DOHH2 (cell line): ENCODE results near the gene APOBEC3A.
"Not testable (repeated sequence)": the region's sequence is repeated elsewhere in the genome, so short reads cannot be mapped to it uniquely, and the experiment has no call there.

Experiments
- H3F3A ChIP-seq: fragments of 200-600 bp; sonication (generic), shearing (Covaris generic); 2 replicates; pipeline ENCODE4 v1.6.0; 2016; ENCODE audit warnings: antibody characterized with exemption, mild to moderate bottlenecking; ENCODE audit not compliant: control insufficient read depth, insufficient read depth
- H3K27ac ChIP-seq: fragments of 200-600 bp; sonication (generic); 2 replicates; pipeline ENCODE4 v1.5.1; 2014; ENCODE audit warnings: low read depth, mild to moderate bottlenecking, low read length, moderate library complexity
- H3K27me3 ChIP-seq: fragments of 200-600 bp; sonication (generic); 2 replicates; pipeline ENCODE4 v1.6.1; 2014; ENCODE audit warnings: mild to moderate bottlenecking, low read length, mixed read lengths; ENCODE audit not compliant: control insufficient read depth
- H3K36me3 ChIP-seq: fragments of 200-600 bp; sonication (generic); 2 replicates; pipeline ENCODE4 v1.6.1; 2014; ENCODE audit warnings: mild to moderate bottlenecking, low read length, moderate library complexity, mixed read lengths; ENCODE audit not compliant: control insufficient read depth
- H3K4me1 ChIP-seq: fragments of 200-600 bp; sonication (generic); 2 replicates; pipeline ENCODE4 v1.6.1; 2014; ENCODE audit warnings: mild to moderate bottlenecking, low read length, mixed read lengths; ENCODE audit not compliant: control insufficient read depth
- H3K4me2 ChIP-seq: fragments of 200-600 bp; sonication (generic); 2 replicates; pipeline ENCODE4 v1.6.0; 2014; ENCODE audit warnings: mild to moderate bottlenecking, low read length, moderate library complexity
- H3K4me3 ChIP-seq: fragments of 200-600 bp; sonication (generic); 2 replicates; pipeline ENCODE4 v1.5.1; 2014; ENCODE audit warnings: mild to moderate bottlenecking, low read length, mixed read lengths
- H3K79me2 ChIP-seq: fragments of 200-600 bp; sonication (generic); 2 replicates; pipeline ENCODE4 v1.6.1; 2014; ENCODE audit warnings: mild to moderate bottlenecking, low read length, mixed read lengths; ENCODE audit not compliant: control insufficient read depth
- H3K9me2 ChIP-seq: fragments of 200-600 bp; sonication (generic); replicated peaks from 2 replicates; pipeline ENCODE4 v1.6.1; 2014; ENCODE audit warnings: mild to moderate bottlenecking, low read length, mixed read lengths; ENCODE audit not compliant: control insufficient read depth
- H3K9me3 ChIP-seq: fragments of 200-600 bp; sonication (generic); 2 replicates; pipeline ENCODE4 v1.6.1; 2014; ENCODE audit warnings: antibody characterized with exemption, low read length, mixed read lengths; ENCODE audit not compliant: control insufficient read depth, insufficient read depth
- H4K20me1 ChIP-seq: fragments of 200-600 bp; sonication (generic); 2 replicates; pipeline ENCODE4 v1.6.0; 2014; ENCODE audit warnings: low read depth, mild to moderate bottlenecking, antibody characterized with exemption, low read length, moderate library complexity; ENCODE audit not compliant: control insufficient read depth, insufficient read depth
- CTCF ChIP-seq: fragments of 200-600 bp; sonication (generic); IDR thresholded peaks from one replicate; pipeline ENCODE4 v1.5.1; 2014; ENCODE audit warnings: antibody characterized with exemption, mild to moderate bottlenecking, low read depth, low read length; ENCODE audit not compliant: poor library complexity, severe bottlenecking
- EZH2phosphoT487 ChIP-seq: fragments of 200-600 bp; sonication (generic); IDR thresholded peaks from 2 replicates; pipeline ENCODE4 v1.6.1; 2017; ENCODE audit warnings: borderline replicate concordance, mild to moderate bottlenecking, antibody characterized with exemption, low read length, moderate library complexity, mixed read lengths

APOBEC3A gene

GRCh38 chr22:38959590-38959989 is 2.2 kb downstream of the APOBEC3A start:
- H3F3A ChIP-seq: no peaks in the 10 kb centered on the region
- no peaks in the 10 kb centered on the region for H3K79me2 ChIP-seq
- H4K20me1 ChIP-seq: no peaks in the 10 kb centered on the region
- no peaks in the 10 kb centered on the region for H3K9me3 ChIP-seq
- H3K27me3 ChIP-seq: peaks cover 6% of the 10 kb centered on the region; the same call in 1 of the 2 replicates
- no peak overlapping the region for H3K4me3 ChIP-seq
- H3K27ac ChIP-seq: no peak overlapping the region
- no peak overlapping the region for H3K4me2 ChIP-seq
- H3K9me2 ChIP-seq: no peaks in the 10 kb centered on the region
- TF ChIP-seq EZH2phosphoT487 (no peak), CTCF (no peak)
- no peaks in the 10 kb centered on the region for H3K36me3 ChIP-seq
- H3K4me1 ChIP-seq: no peaks in the 10 kb centered on the region

GRCh38 chr22:38960673-38961072 is 3.3 kb downstream of the APOBEC3A start:
- H3K4me2 ChIP-seq, H3K4me3 ChIP-seq, H3K27ac ChIP-seq, H3K79me2 ChIP-seq, H3K9me3 ChIP-seq, H3K4me1 ChIP-seq, H4K20me1 ChIP-seq, H3K9me2 ChIP-seq, H3F3A ChIP-seq, H3K36me3 ChIP-seq, H3K27me3 ChIP-seq: not testable (repeated sequence)

GRCh38 chr22:38963291-38963738 is 5.9 kb downstream of the APOBEC3A start:
- H3K4me3 ChIP-seq, H4K20me1 ChIP-seq, H3K9me3 ChIP-seq, H3K4me2 ChIP-seq, H3F3A ChIP-seq, H3K9me2 ChIP-seq, H3K4me1 ChIP-seq, H3K27ac ChIP-seq, H3K36me3 ChIP-seq, H3K79me2 ChIP-seq: not testable (repeated sequence)
- H3K27me3 ChIP-seq: peaks cover 24% of the 10 kb centered on the region

GRCh38 chr22:38963872-38964271 is 6.5 kb downstream of the APOBEC3A start:
- H3K79me2 ChIP-seq: no peaks in the 10 kb centered on the region
- no peaks in the 10 kb centered on the region for H4K20me1 ChIP-seq
- H3K4me3 ChIP-seq: no peak overlapping the region
- TF ChIP-seq EZH2phosphoT487: no peak
- no peak for TF ChIP-seq CTCF
- H3K36me3 ChIP-seq: no peaks in the 10 kb centered on the region
- no peak overlapping the region for H3K4me2 ChIP-seq
- no peaks in the 10 kb centered on the region for H3K4me1 ChIP-seq
- peaks cover 26% of the 10 kb centered on the region for H3K27me3 ChIP-seq
- H3K27ac ChIP-seq: no peak overlapping the region
- no peaks in the 10 kb centered on the region for H3F3A ChIP-seq
- H3K9me2 ChIP-seq: no peaks in the 10 kb centered on the region
- no peaks in the 10 kb centered on the region for H3K9me3 ChIP-seq
